IMR-90 (cell line): Measurements from ENCODE around the gene TMEM259. TPM values are rescaled to one million over a fixed set of nuclear protein-coding genes. Genes with fewer than 3 reads are reported as not detected.

Experiments used
- ATAC-seq: fragments of 200-7000 bp; cut with Tn5 transposase; 2 replicates; pipeline ENCODE4 v1.9.1; 2020; ENCODE audit warnings: low read depth, mild to moderate bottlenecking, moderate library complexity
- BruUV-seq: library from RNA; stranded (reverse); fragments of 400-500 nt; replicated peaks from 2 replicates; lab custom pipeline; 2021; lab: Mats Ljungman, UMichigan
- CTCF ChIA-PET: fragments of 300-600 bp; formaldehyde crosslinking; extraction: SDS; loops from one replicate; lab custom pipeline; 2021; ENCODE audit warnings: antibody characterized with exemption; lab: Yijun Ruan, JAX
- POLR2A ChIA-PET: fragments of 300-600 bp; sonication (Branson Sonifier 250); formaldehyde crosslinking; loops from one replicate; lab custom pipeline; 2022; ENCODE audit warnings: antibody characterized with exemption; ENCODE audit not compliant: unreplicated experiment; lab: Charles Lee
- DNase-seq: peaks from one replicate; pipeline ENCODE4 v3.0.0; 2013
- H2AFZ ChIP-seq: replicated peaks from 2 replicates; pipeline ENCODE3; 2013; ENCODE audit warnings: low read length, mild to moderate bottlenecking; ENCODE audit not compliant: poor library complexity
- H2AK5ac ChIP-seq: 2 replicates; pipeline ENCODE4 v1.6.1; 2013; ENCODE audit warnings: low read depth, low read length, inconsistent platforms
- H2AK9ac ChIP-seq: replicated peaks from 2 replicates; pipeline ENCODE3; 2013; ENCODE audit warnings: mild to moderate bottlenecking, low read depth, low read length, moderate library complexity; ENCODE audit not compliant: poor library complexity
- H2BK120ac ChIP-seq: 2 replicates; pipeline ENCODE4 v1.6.1; 2013; ENCODE audit warnings: low read depth, low read length, inconsistent platforms
- H2BK15ac ChIP-seq: 3 replicates; pipeline ENCODE4 v1.6.1; 2013; ENCODE audit warnings: low read depth, low read length, inconsistent platforms
- H2BK20ac ChIP-seq: 2 replicates; pipeline ENCODE4 v1.6.1; 2013; ENCODE audit warnings: low read depth, mild to moderate bottlenecking, inconsistent platforms, low read length, moderate library complexity
- H2BK5ac ChIP-seq: 2 replicates; pipeline ENCODE4 v1.6.1; 2013; ENCODE audit warnings: mild to moderate bottlenecking, low read depth, low read length, inconsistent platforms; ENCODE audit not compliant: poor library complexity, severe bottlenecking
- H3K14ac ChIP-seq: replicated peaks from 2 replicates; pipeline ENCODE4 v1.6.1; 2013; ENCODE audit warnings: low read depth, low read length, inconsistent platforms
- H3K18ac ChIP-seq: 2 replicates; pipeline ENCODE4 v1.6.1; 2013; ENCODE audit warnings: low read depth, low read length, control low read depth
- H3K23ac ChIP-seq: 2 replicates; pipeline ENCODE4 v1.6.1; 2013; ENCODE audit warnings: low read depth, low read length, inconsistent platforms
- H3K27ac ChIP-seq: 2 replicates; pipeline ENCODE4 v1.5.1; 2013; ENCODE audit warnings: mild to moderate bottlenecking, control low read depth, low read length; ENCODE audit not compliant: insufficient read depth
- H3K27me3 ChIP-seq: 2 replicates; pipeline ENCODE4 v1.6.1; 2013; ENCODE audit warnings: low read length; ENCODE audit not compliant: control insufficient read depth, insufficient read depth
- H3K36me3 ChIP-seq: 2 replicates; pipeline ENCODE4 v1.6.1; 2013; ENCODE audit warnings: low read length, mixed read lengths; ENCODE audit not compliant: control insufficient read depth, insufficient read depth
- H3K4ac ChIP-seq: 2 replicates; pipeline ENCODE4 v1.6.1; 2013; ENCODE audit warnings: low read depth, low read length, inconsistent platforms
- H3K4me1 ChIP-seq: 2 replicates; pipeline ENCODE4 v1.6.1; 2013; ENCODE audit warnings: low read length, mixed read lengths; ENCODE audit not compliant: control insufficient read depth, insufficient read depth
- H3K4me2 ChIP-seq: 2 replicates; pipeline ENCODE4 v1.6.1; 2013; ENCODE audit warnings: low read depth, mild to moderate bottlenecking, control low read depth, low read length, moderate library complexity
- H3K4me3 ChIP-seq: 2 replicates; pipeline ENCODE4 v1.5.1; 2013; ENCODE audit warnings: low read depth, mild to moderate bottlenecking, control low read depth, low read length, moderate library complexity; ENCODE audit not compliant: insufficient read depth
- H3K56ac ChIP-seq: 2 replicates; pipeline ENCODE4 v1.6.1; 2013; ENCODE audit warnings: low read length, inconsistent platforms; ENCODE audit not compliant: insufficient read depth; ENCODE audit errors: extremely low read depth
- H3K79me1 ChIP-seq, 2 experiments: 2 replicates each; pipeline ENCODE4 v1.6.1; 2013; ENCODE audit warnings: low read length in 2 of 2, inconsistent platforms in 1 of 2, low read depth in 1 of 2
- H3K9ac ChIP-seq: 2 replicates; pipeline ENCODE4 v1.6.1; 2013; ENCODE audit warnings: low read depth, low read length, control low read depth
- H3K9me1 ChIP-seq: 2 replicates; pipeline ENCODE4 v1.6.1; 2013; ENCODE audit warnings: low read length, inconsistent platforms; ENCODE audit not compliant: insufficient read depth
- H3K9me3 ChIP-seq: 2 replicates; pipeline ENCODE4 v1.6.1; 2013; ENCODE audit warnings: low read length; ENCODE audit not compliant: control insufficient read depth, insufficient read depth
- H4K20me1 ChIP-seq: 2 replicates; pipeline ENCODE4 v1.6.1; 2013; ENCODE audit warnings: low read length, inconsistent platforms; ENCODE audit not compliant: insufficient read depth
- H4K5ac ChIP-seq: 2 replicates; pipeline ENCODE4 v1.6.1; 2013; ENCODE audit warnings: mild to moderate bottlenecking, low read depth, low read length, control low read depth
- H4K8ac ChIP-seq, 2 experiments: 2 replicates each; pipeline ENCODE4 v1.6.1; 2013; ENCODE audit warnings: low read depth in 2 of 2, low read length in 2 of 2, control low read depth in 1 of 2, inconsistent platforms in 1 of 2
- H4K91ac ChIP-seq: 2 replicates; pipeline ENCODE4 v1.6.1; 2013; ENCODE audit warnings: low read depth, low read length, inconsistent platforms; ENCODE audit not compliant: insufficient read depth
- CEBPB ChIP-seq: IDR thresholded peaks from 2 replicates; pipeline ENCODE4 v1.6.1; 2012; ENCODE audit warnings: low read depth, low read length, improper control_type of control experiment
- CHD1 ChIP-seq: IDR thresholded peaks from 2 replicates; pipeline ENCODE4 v1.6.1; 2012; ENCODE audit warnings: low read depth, low read length, improper control_type of control experiment
- CTCF ChIP-seq: conservative IDR thresholded peaks from 2 replicates; pipeline ENCODE4 v1.5.1; 2012; ENCODE audit warnings: mild to moderate bottlenecking, low read depth, low read length, improper control_type of control experiment
- MAFK ChIP-seq: IDR thresholded peaks from 2 replicates; pipeline ENCODE4 v1.6.1; 2012; ENCODE audit warnings: low read depth, low read length, improper control_type of control experiment
- MAZ ChIP-seq: IDR thresholded peaks from 2 replicates; pipeline ENCODE4 v1.6.1; 2012; ENCODE audit warnings: low read depth, mild to moderate bottlenecking, low read length, improper control_type of control experiment, moderate library complexity, borderline replicate concordance
- MXI1 ChIP-seq: IDR thresholded peaks from 2 replicates; pipeline ENCODE4 v1.6.1; 2012; ENCODE audit warnings: low read depth, mild to moderate bottlenecking, low read length, moderate library complexity, borderline replicate concordance
- NFE2L2 ChIP-seq: fragments of 150-350 bp; IDR thresholded peaks from 2 replicates; pipeline ENCODE4 v1.6.1; 2016; ENCODE audit warnings: low read depth, mild to moderate bottlenecking, low read length
- POLR2A ChIP-seq: IDR thresholded peaks from 2 replicates; pipeline ENCODE4 v1.6.1; 2012; ENCODE audit warnings: mild to moderate bottlenecking, low read depth, low read length
- RAD21 ChIP-seq: IDR thresholded peaks from 2 replicates; pipeline ENCODE4 v1.6.1; 2012; ENCODE audit warnings: low read length, improper control_type of control experiment
- RFX5 ChIP-seq: IDR thresholded peaks from 2 replicates; pipeline ENCODE4 v1.8.0; 2012; ENCODE audit warnings: low read depth, mild to moderate bottlenecking, low read length, moderate library complexity
- WGBS, 2 experiments: methylation state at CpG; one replicate each; pipeline versions ENCODE4 v1.1.5 to v1.1.7; 2013; ENCODE audit warnings: missing lambda C conversion rate in 2 of 2; ENCODE audit not compliant: insufficient read length in 1 of 2; ENCODE audit errors: extremely low coverage in 2 of 2; 5-methylcytosine and 5-hydroxymethylcytosine counted together
- dilution Hi-C: fragments of 300-500 bp; cut with HindIII; formaldehyde crosslinking; loops from one replicate; pipeline ENCODE4 v1.14.3; 2018; ENCODE audit warnings: low sequenced_read_pairs; ENCODE audit not compliant: unreplicated experiment
- in situ Hi-C: fragments of 300-500 bp; cut with MboI; formaldehyde crosslinking; loops from 3 replicates; pipeline ENCODE4 v1.14.3; 2019; ENCODE audit warnings: low sequenced_read_pairs, inconsistent platforms, mixed read lengths
- intact Hi-C: fragments of 100-400 bp; cut with micrococcal nuclease; formaldehyde crosslinking; loops from 2 replicates; pipeline ENCODE4 v1.10.0; 2022
- polyA plus RNA-seq, 3 experiments: library from polyadenylated mRNA; depleted of rRNA; stranded (reverse); fragments of >200 nt; gene quantifications; 2 replicates each; pipeline ENCODE4 v1.2.3, GENCODE V29; 2012; ENCODE audit warnings: low replicate concordance in 1 of 3
- total RNA-seq: library from RNA; depleted of rRNA; stranded (reverse); fragments of >200 nt; gene quantifications from 2 replicates; pipeline ENCODE4 v1.2.3, GENCODE V29; 2012

The TMEM259 gene
- total and polyA plus RNA-seq, 2 of the 4 experiments (the other 2 are of a cell fraction), result 22.6 to 153 TPM

DNA sequence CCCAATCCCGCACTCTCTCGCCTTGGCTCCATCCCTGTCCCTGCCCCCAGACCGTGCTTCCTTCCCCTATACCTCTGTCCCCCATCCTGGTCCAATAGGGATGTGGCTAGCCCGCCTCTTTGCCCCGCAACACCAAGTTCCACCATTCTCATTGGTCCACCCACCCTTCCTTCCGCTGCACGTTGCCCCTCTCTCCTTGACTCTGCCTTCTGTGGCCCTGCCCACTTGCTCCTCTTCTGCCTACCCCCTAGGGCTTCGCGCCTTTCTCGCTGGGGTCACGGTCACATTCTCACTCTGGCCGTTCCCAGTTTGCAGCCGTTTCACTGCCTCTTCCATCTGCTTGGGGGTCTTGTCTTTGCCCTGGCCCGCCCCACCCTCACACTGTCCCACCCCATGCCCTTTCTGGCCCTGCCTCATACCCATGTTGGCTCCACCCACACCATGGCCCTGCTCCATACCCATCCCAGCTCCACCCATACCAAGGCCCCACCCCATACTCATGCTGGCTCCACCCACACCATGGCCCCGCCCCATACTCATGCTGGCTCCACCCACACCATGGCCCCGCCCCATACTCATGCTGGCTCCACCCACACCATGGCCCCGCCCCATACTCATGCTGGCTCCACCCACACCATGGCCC lies 41.6 kb upstream of the TMEM259 start (continued):
- no peak for TF ChIP-seq POLR2A

DNA sequence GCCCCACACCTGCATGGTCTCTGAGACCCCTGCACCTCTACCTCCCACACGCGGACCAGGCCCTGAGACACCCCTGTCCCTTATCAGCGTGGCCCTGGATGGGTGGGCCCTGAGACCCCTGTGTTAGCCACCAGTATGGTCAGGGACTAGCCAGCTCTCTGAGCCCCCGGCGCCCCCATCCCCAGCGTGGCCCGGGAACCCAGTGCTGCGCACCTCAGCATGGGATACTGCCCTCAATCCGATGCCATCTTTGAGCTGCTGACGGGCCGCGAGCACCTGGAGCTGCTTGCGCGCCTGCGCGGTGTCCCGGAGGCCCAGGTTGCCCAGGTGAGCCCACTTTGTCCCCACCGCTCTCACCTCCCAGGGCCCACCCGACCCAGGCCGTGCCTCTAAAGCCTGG lies 41.1 kb upstream of the TMEM259 start:
- H3K23ac ChIP-seq, result no peak overlapping the region
- H2AK5ac ChIP-seq, result no peak overlapping the region
- no TSS peak for BruUV-seq
- H3K36me3 ChIP-seq, result no peaks in the 10 kb centered on the region
- no peak overlapping the region for H3K18ac ChIP-seq
- H3K14ac ChIP-seq, result no peak overlapping the region
- no peak overlapping the region for H2BK120ac ChIP-seq
- H2AK9ac ChIP-seq, result no peak overlapping the region
- 0 out of 2 replicates have a peak, but pooled peaks cover 6% of the 10 kb centered on the region for H4K20me1 ChIP-seq
- peaks cover 20% of the 10 kb centered on the region for H3K9me3 ChIP-seq
- DNase-seq, result no peak
- 96% methylated on average over 16 of the region's 20 CpGs; no CpG with 5 or more reads in 1 of the 2 experiments for WGBS, 2 experiments
- H3K9me1 ChIP-seq, result no peaks in the 10 kb centered on the region
- H3K9ac ChIP-seq, result no peak overlapping the region
- no peak for ATAC-seq
- no peak overlapping the region for H2AFZ ChIP-seq
- H3K27me3 ChIP-seq, result peaks cover 3% of the 10 kb centered on the region; the same call in 1 of the 2 replicates
- no peak overlapping the region for H4K5ac ChIP-seq
- no peak overlapping the region for H2BK15ac ChIP-seq
- H3K27ac ChIP-seq, result no peak overlapping the region
- no peak overlapping the region for H3K56ac ChIP-seq
- TF ChIP-seq MAZ (no peak), CHD1 (no peak), CTCF (no peak), CEBPB (no peak), NFE2L2 (no peak), RAD21 (no peak), MAFK (no peak), POLR2A (no peak), RFX5 (no peak), MXI1 (no peak)
- H3K4me2 ChIP-seq, result no peak overlapping the region
- in situ Hi-C loops (no loop called here), intact Hi-C loops (no loop called here), dilution Hi-C loops (no loop called here)
- ChIA-PET POLR2A (no interaction called here), CTCF (no interaction called here)
- H3K4ac ChIP-seq, result no peak overlapping the region
- H3K4me1 ChIP-seq, result peaks cover 3% of the 10 kb centered on the region; the same call in 1 of the 2 replicates
- no peak overlapping the region for H2BK20ac ChIP-seq
- H3K4me3 ChIP-seq, result no peak overlapping the region
- no peak overlapping the region for H4K91ac ChIP-seq
- no peaks in the 10 kb centered on the region for H3K79me1 ChIP-seq
- H2BK5ac ChIP-seq, result no peak overlapping the region
- H4K8ac ChIP-seq, result no peak overlapping the region
